Measurements from ENCODE around the gene SERPINB12.

GRCh38 chr18:63604791-63605567 is 62.8 kb downstream of the SERPINB12 start:
- TF ChIP-seq CTCF (IDR thresholded peaks at IDR 0.05): no peak
- TF ChIP-seq POLR2AphosphoS5 (IDR thresholded peaks at IDR 0.05): no peak
